Measurements from ENCODE around the gene SGSM1.

- TF ChIP-seq EZH2phosphoT487 (IDR thresholded peaks at IDR 0.05; ENCODE audit: borderline replicate concordance) = no peak
- no peak for TF ChIP-seq SIN3A (IDR thresholded peaks at IDR 0.05; ENCODE audit: low read depth)
- TF ChIP-seq EZH2 (IDR thresholded peaks at IDR 0.05) = no peak
- TF ChIP-seq REST (IDR thresholded peaks at IDR 0.05; ENCODE audit: low read depth) = no peak
Observed at GRCh38 chr22:24823787-24824186, 17.8 kb downstream of the SGSM1 start.
